ENCODE results near the gene KCNT1.

Gene KCNT1

DNA sequence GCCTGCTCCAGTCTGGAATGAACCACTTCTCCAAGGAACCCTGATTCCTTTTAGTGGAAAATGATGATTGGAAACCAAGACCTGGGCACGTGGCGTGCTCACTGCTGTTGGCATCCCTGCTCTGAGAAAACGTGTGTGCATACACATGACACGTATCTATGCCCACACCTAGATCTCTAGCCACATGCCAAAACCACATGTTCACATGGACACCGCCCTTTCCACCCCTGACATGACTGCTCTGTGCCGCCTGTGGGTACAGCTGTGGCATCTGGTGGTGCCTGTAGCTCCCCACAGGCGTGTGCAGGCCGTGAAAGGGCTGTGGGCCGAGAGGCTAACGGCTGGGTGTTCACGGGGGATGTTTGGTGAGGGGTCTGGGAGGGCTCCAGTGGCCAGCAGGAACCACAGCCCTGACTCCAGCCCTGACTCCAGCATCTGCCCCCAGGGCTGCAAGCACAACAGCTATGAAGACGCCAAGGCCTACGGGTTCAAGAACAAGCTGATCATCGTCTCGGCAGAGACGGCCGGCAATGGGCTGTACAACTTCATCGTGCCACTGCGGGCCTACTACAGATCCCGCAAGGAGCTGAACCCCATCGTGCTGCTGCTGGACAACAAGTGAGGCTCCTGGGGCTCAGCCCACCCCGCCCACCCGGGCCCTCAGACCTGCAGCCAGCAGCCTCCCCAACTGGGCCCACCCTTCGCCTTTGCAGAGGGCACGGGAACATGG lies 75.1 kb downstream of the KCNT1 start:
- Histone ChIP-seq H3K4me3 (ENCODE audit: low read length) (no peak overlapping the region), H3K36me3 (ENCODE audit: control insufficient read depth, insufficient read depth, low read length) (no peaks in the 10 kb centered on the region), H3K4me1 (ENCODE audit: control insufficient read depth, insufficient read depth, low read length) (no peaks in the 10 kb centered on the region), H3K27me3 (ENCODE audit: control insufficient read depth, insufficient read depth, low read length) (no peaks in the 10 kb centered on the region), H3K9ac (ENCODE audit: low read length) (no peak overlapping the region), H3K9me3 (ENCODE audit: control insufficient read depth, low read length) (no peaks in the 10 kb centered on the region)

DNA sequence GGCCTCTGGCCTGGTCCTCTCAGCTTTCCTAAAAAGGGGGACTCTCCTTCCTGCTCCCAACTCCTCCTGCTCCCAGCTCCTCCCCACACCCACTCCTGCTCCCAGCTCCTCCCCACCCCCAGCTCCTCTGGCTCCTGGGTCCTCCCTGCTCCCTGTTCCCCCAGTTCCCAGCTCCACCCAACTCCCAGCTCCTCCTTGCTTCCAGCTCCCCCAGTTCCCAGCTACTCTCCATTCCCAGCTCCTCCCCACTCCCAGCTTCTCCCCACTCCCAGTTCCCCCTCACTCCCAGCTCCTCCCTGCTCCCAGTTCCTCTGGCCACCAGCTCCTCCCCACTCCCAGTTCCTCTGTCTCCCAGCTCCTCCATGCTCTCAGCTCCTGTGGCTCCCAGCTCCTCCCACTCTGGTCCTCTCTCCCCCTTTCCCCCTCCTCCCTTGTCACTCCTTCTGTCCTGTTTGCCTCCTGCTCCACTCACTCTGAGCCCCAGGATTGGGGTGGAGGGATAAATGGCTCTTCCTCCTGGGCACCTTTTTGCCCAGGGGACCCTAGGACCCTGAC lies 75.7 kb downstream of the KCNT1 start:
- no peak overlapping the region for H3K9ac ChIP-seq (ENCODE audit: low read length)
- no peaks in the 10 kb centered on the region for H3K4me1 ChIP-seq (ENCODE audit: control insufficient read depth, insufficient read depth, low read length)
- no peaks in the 10 kb centered on the region for H3K36me3 ChIP-seq (ENCODE audit: control insufficient read depth, insufficient read depth, low read length)
- H3K9me3 ChIP-seq (ENCODE audit: control insufficient read depth, low read length): no peaks in the 10 kb centered on the region
- H3K27me3 ChIP-seq (ENCODE audit: control insufficient read depth, insufficient read depth, low read length): no peaks in the 10 kb centered on the region
- no peak overlapping the region for H3K4me3 ChIP-seq (ENCODE audit: low read length)

DNA sequence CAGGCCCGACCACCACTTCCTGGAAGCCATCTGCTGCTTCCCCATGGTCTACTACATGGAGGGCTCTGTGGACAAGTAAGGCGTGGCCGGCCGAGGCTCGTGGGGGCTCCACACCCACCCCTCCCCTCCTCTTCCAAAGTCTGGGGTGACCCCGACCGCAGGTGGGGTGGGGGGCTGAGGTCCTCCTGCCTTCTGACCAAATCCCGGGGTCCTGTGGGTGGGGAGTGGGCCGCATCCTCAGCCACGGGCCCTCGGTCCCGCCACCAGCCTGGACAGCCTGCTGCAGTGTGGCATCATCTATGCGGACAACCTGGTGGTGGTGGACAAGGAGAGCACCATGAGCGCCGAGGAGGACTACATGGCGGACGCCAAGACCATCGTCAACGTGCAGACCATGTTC lies 76.4 kb downstream of the KCNT1 start:
- H3K36me3 ChIP-seq (ENCODE audit: control insufficient read depth, insufficient read depth, low read length): no peaks in the 10 kb centered on the region
- no peaks in the 10 kb centered on the region for H3K4me1 ChIP-seq (ENCODE audit: control insufficient read depth, insufficient read depth, low read length)
- H3K27me3 ChIP-seq (ENCODE audit: control insufficient read depth, insufficient read depth, low read length): no peaks in the 10 kb centered on the region
- no peak overlapping the region for H3K4me3 ChIP-seq (ENCODE audit: low read length)
- H3K9me3 ChIP-seq (ENCODE audit: control insufficient read depth, low read length): no peaks in the 10 kb centered on the region
- H3K9ac ChIP-seq (ENCODE audit: low read length): no peak overlapping the region

DNA sequence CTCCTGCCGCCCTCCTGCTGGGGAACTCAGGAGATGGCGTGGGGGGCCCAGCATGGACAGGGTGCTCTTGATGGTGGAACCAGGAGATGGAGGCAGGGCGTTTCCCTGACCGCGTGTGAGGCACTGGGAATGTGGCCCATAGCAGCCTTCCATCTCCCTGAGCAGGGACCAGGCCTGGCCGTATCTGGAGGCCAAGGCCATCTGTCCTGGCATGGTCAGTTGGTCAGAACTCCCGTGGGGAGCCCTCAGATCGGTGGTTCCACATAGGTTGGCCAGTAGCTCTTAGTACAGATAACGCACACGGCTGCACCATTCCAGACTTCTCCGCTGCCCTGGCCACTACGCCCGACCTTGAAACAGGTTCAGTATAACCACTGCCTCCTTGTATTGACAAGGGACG lies 77.6 kb downstream of the KCNT1 start:
- H3K9me3 ChIP-seq (ENCODE audit: control insufficient read depth, low read length): no peaks in the 10 kb centered on the region
- H3K4me1 ChIP-seq (ENCODE audit: control insufficient read depth, insufficient read depth, low read length): no peaks in the 10 kb centered on the region
- no peak overlapping the region for H3K4me3 ChIP-seq (ENCODE audit: low read length)
- no peak overlapping the region for H3K9ac ChIP-seq (ENCODE audit: low read length)
- H3K27me3 ChIP-seq (ENCODE audit: control insufficient read depth, insufficient read depth, low read length): no peaks in the 10 kb centered on the region
- H3K36me3 ChIP-seq (ENCODE audit: control insufficient read depth, insufficient read depth, low read length): no peaks in the 10 kb centered on the region

DNA sequence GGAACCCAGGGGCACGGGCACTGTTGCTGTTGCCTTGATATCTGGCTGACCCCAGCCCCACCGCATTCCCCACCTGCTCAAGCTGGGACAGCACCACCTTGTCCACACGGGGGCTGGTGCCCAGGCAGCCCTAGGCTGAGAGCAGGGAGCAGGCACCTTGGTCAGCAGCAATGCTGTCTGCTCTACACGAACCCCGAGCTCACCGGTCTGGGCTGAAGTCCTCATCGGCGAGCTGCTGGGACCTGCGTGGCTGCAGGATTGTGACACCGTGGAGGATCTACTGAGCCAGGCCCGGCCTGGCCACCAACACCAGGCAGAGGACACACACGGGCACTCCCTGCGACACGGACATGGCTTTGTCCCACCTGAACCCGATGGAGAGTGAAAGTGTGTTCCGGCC lies 78.1 kb downstream of the KCNT1 start:
- Histone ChIP-seq H3K27me3 (ENCODE audit: control insufficient read depth, insufficient read depth, low read length) (no peaks in the 10 kb centered on the region), H3K9ac (ENCODE audit: low read length) (no peak overlapping the region), H3K4me1 (ENCODE audit: control insufficient read depth, insufficient read depth, low read length) (no peaks in the 10 kb centered on the region), H3K36me3 (ENCODE audit: control insufficient read depth, insufficient read depth, low read length) (no peaks in the 10 kb centered on the region), H3K4me3 (ENCODE audit: low read length) (no peak overlapping the region), H3K9me3 (ENCODE audit: control insufficient read depth, low read length) (no peaks in the 10 kb centered on the region)

DNA sequence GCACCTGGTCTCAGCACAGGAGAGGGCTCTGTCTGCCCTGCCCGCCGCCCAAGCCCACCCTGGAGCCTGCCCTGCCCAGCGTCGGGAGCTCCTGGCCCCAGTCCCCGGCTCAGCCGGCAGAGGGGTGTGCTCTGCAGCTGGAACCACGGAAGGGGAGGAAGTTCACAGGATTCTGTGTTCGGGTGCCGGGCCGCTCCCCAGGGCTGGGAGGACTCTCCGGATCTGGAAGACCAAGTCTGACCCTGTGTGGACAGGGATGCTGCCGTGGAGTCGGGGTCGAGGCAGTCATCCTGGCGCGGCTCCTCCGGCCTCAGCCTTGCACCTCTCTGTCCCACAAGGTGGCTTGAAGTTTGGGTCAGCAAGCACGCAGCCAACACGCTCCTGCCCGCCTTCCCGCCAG lies 78.6 kb downstream of the KCNT1 start:
- H3K4me3 ChIP-seq (ENCODE audit: low read length): no peak overlapping the region
- no peaks in the 10 kb centered on the region for H3K9me3 ChIP-seq (ENCODE audit: control insufficient read depth, low read length)
- H3K4me1 ChIP-seq (ENCODE audit: control insufficient read depth, insufficient read depth, low read length): no peaks in the 10 kb centered on the region
- H3K27me3 ChIP-seq (ENCODE audit: control insufficient read depth, insufficient read depth, low read length): no peaks in the 10 kb centered on the region
- no peak overlapping the region for H3K9ac ChIP-seq (ENCODE audit: low read length)
- H3K36me3 ChIP-seq (ENCODE audit: control insufficient read depth, insufficient read depth, low read length): no peaks in the 10 kb centered on the region

DNA sequence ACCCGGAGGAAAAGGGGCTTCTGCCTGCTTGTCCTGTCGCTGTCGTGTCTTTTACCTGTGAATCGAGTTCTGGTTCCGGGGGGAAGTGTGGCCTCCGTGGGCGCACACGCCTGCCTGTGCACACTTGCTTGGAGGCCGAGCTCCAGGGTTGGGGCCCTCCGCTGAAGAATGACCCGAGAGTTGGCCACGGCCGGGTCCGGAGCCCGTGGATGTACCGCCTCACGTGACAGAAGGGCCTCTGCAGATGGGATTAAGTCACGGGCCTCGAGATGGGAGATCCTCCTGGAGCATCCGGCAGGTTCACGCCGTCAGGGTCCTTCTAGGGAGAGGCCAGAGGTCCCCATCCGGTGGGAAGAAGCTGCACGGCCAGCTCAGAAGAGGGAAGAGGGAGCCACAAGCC lies 81.0 kb downstream of the KCNT1 start:
- Histone ChIP-seq H3K27me3 (ENCODE audit: control insufficient read depth, insufficient read depth, low read length) (no peaks in the 10 kb centered on the region), H3K9ac (ENCODE audit: low read length) (no peak overlapping the region)

DNA sequence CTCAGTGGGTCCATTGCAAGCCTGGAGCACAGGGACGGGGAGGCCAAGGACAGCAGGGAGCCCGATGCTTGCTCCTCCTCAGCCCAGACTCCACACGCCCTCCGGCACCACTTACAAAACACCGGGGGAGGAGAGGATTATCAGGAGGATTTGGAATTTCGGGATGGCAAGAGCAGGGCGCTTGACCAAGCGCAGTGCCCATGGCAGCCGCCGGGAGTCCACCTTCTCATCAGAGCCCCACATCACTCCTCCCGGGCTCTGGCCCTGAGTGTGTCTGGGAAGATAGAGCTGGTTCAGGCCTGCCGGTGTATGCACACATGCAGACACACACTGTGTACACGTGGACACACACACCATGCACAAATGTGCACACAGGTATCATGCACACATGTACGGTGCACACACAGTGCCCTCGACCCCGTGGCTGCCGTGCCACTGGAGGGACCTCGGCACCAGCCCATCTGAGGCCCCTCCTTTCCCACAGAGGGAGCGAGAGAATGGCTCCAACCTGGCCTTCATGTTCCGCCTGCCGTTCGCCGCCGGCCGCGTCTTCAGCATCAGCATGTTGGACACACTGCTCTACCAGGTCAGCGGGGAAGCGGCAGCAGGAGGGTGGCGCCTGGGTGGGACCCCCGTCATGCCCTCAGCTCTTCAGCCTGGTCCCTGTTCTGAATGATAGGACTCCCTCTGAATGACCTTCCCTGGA lies 81.7 kb downstream of the KCNT1 start:
- Histone ChIP-seq H3K4me3 (ENCODE audit: low read length) (no peak overlapping the region), H3K9me3 (ENCODE audit: control insufficient read depth, low read length) (no peaks in the 10 kb centered on the region), H3K36me3 (ENCODE audit: control insufficient read depth, insufficient read depth, low read length) (no peaks in the 10 kb centered on the region), H3K27me3 (ENCODE audit: control insufficient read depth, insufficient read depth, low read length) (no peaks in the 10 kb centered on the region), H3K4me1 (ENCODE audit: control insufficient read depth, insufficient read depth, low read length) (no peaks in the 10 kb centered on the region), H3K9ac (ENCODE audit: low read length) (no peak overlapping the region)

More for the DNA sequence above, 81.0 kb downstream of the KCNT1 start:
- Histone ChIP-seq H3K9me3 (ENCODE audit: control insufficient read depth, low read length) (no peaks in the 10 kb centered on the region), H3K36me3 (ENCODE audit: control insufficient read depth, insufficient read depth, low read length) (no peaks in the 10 kb centered on the region), H3K4me1 (ENCODE audit: control insufficient read depth, insufficient read depth, low read length) (no peaks in the 10 kb centered on the region), H3K4me3 (ENCODE audit: low read length) (no peak overlapping the region)

DNA sequence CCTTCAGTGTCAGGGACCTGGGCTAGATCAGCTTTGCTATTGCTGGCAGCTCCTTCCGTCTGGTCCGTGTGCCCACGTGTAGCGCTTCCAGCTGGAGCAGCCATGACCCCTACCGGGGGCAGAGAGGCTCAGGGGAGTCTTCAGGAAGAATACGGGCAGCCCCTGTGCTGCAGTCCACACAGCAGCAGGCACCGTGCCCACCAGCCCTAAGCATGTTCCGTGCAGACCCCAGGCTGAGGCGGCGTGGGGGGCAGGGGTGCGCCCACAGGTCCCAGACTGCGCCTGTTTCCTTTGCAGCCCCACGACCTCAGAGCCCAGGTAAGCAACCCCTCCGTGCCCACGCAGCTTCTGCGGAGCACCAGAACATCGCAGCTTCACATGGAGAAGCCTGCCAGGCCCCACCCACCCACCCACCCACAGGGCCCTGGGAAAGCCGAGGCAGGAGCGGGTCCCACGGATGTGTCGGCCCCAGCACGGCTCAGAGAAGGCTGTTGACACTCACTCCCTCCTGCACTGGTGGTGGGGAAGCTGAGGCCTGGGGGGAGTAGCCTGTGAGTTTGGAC lies 83.1 kb downstream of the KCNT1 start:
- Histone ChIP-seq H3K36me3 (ENCODE audit: control insufficient read depth, insufficient read depth, low read length) (no peaks in the 10 kb centered on the region), H3K9ac (ENCODE audit: low read length) (no peak overlapping the region), H3K27me3 (ENCODE audit: control insufficient read depth, insufficient read depth, low read length) (no peaks in the 10 kb centered on the region), H3K9me3 (ENCODE audit: control insufficient read depth, low read length) (no peaks in the 10 kb centered on the region), H3K4me1 (ENCODE audit: control insufficient read depth, insufficient read depth, low read length) (no peaks in the 10 kb centered on the region), H3K4me3 (ENCODE audit: low read length) (no peak overlapping the region)

DNA sequence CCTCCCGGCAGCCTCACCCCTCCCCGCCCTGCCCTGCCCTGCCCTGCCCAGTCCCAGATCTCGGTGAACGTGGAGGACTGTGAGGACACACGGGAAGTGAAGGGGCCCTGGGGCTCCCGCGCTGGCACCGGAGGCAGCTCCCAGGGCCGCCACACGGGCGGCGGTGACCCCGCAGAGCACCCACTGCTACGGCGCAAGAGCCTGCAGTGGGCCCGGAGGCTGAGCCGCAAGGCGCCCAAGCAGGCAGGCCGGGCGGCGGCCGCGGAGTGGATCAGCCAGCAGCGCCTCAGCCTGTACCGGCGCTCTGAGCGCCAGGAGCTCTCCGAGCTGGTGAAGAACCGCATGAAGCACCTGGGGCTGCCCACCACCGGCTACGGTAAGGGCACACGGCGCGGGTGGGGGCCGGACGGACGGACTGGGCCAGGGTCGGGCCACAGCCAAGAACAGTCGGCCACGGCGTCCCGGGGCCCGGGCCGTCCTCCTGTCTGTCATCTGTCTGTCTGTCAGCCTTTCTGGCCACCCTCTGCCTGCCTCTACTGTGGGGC lies 84.2 kb downstream of the KCNT1 start:
- Histone ChIP-seq H3K4me1 (ENCODE audit: control insufficient read depth, insufficient read depth, low read length) (no peaks in the 10 kb centered on the region), H3K4me3 (ENCODE audit: low read length) (no peak overlapping the region), H3K9me3 (ENCODE audit: control insufficient read depth, low read length) (no peaks in the 10 kb centered on the region), H3K36me3 (ENCODE audit: control insufficient read depth, insufficient read depth, low read length) (no peaks in the 10 kb centered on the region), H3K9ac (ENCODE audit: low read length) (no peak overlapping the region), H3K27me3 (ENCODE audit: control insufficient read depth, insufficient read depth, low read length) (no peaks in the 10 kb centered on the region)

DNA sequence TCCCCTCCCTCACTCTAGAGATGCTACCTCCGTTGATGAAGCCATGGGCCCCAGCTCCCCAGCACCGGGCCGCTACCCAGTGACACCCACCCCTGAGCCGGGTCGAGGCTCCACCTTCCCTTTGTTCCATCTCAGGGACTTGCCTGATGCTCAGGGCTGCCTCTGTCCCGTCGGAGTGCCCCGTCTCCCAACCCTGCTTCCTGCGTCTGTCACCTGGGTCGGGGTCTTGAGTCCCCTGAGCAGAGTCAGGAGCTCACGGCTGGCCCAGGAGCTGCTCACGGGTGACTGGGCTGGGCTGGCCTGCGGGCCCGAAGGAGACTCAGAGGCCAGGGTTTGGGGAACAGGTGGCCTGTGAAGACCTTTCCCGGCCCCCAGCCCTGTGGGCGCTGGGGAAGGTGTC lies 85.3 kb downstream of the KCNT1 start:
- Histone ChIP-seq H3K36me3 (ENCODE audit: control insufficient read depth, insufficient read depth, low read length) (no peaks in the 10 kb centered on the region), H3K27me3 (ENCODE audit: control insufficient read depth, insufficient read depth, low read length) (no peaks in the 10 kb centered on the region), H3K4me3 (ENCODE audit: low read length) (no peak overlapping the region), H3K9me3 (ENCODE audit: control insufficient read depth, low read length) (no peaks in the 10 kb centered on the region), H3K9ac (ENCODE audit: low read length) (no peak overlapping the region), H3K4me1 (ENCODE audit: control insufficient read depth, insufficient read depth, low read length) (no peaks in the 10 kb centered on the region)

Data from mucosa of stomach (tissue), 1 donor.